RWPE1 (cell line): ENCODE results near the gene MIPOL1.

Source experiments
- CTCF ChIA-PET: fragments of 350-600 bp; sonication (Branson Sonifier 250); formaldehyde crosslinking; extraction: SDS; loops from one replicate; lab custom pipeline; 2021; lab: Yijun Ruan, JAX
- POLR2A ChIA-PET: fragments of 400-600 bp; formaldehyde crosslinking; extraction: SDS; loops from one replicate; lab custom pipeline; 2020; ENCODE audit warnings: antibody characterized with exemption; ENCODE audit not compliant: low non-redundant PET; lab: Yijun Ruan, JAX
- DNase-seq: peaks from one replicate; pipeline ENCODE4 v3.0.0; 2012; ENCODE audit warnings: low spot score
- H3K27ac ChIP-seq: fragments of 450-650 bp; 2 replicates; pipeline ENCODE4 v1.5.1; 2017
- CTCF ChIP-seq: fragments of 450-650 bp; conservative IDR thresholded peaks from 2 replicates; pipeline ENCODE4 v1.5.1; 2017; ENCODE audit warnings: low read depth, mild to moderate bottlenecking

Gene MIPOL1

GRCh38 chr14:37497422-37497821 lies 299.7 kb downstream of the MIPOL1 start:
- CTCF ChIA-PET, result no interaction called here
- no peak for DNase-seq
- H3K27ac ChIP-seq, result no peak overlapping the region
- TF ChIP-seq CTCF, result no peak
- POLR2A ChIA-PET, result no interaction called here

GRCh38 chr14:37501877-37502276 lies 304.1 kb downstream of the MIPOL1 start:
- no peak for TF ChIP-seq CTCF
- no peak for DNase-seq
- POLR2A ChIA-PET, result no interaction called here

GRCh38 chr14:37508503-37508902 lies 310.8 kb downstream of the MIPOL1 start:
- CTCF ChIA-PET, result no interaction called here
- no peak for DNase-seq
- POLR2A ChIA-PET, result no interaction called here

More at GRCh38 chr14:37501877-37502276, 304.1 kb downstream of the MIPOL1 start:
- CTCF ChIA-PET, result no interaction called here
- H3K27ac ChIP-seq, result no peak overlapping the region

GRCh38 chr14:37512173-37512572 lies 314.4 kb downstream of the MIPOL1 start:
- TF ChIP-seq CTCF, result no peak
- no peak overlapping the region for H3K27ac ChIP-seq
- ChIA-PET CTCF (interaction anchor here (0.6 kb wide), 1 partner anchor 14 kb away, joined by 3 read pairs; no protein-coding TSS in a partner anchor), POLR2A (no interaction called here)
- DNase-seq, result no peak

More at GRCh38 chr14:37508503-37508902, 310.8 kb downstream of the MIPOL1 start:
- H3K27ac ChIP-seq, result no peak overlapping the region
- TF ChIP-seq CTCF, result no peak

- CTCF ChIA-PET, result interaction anchor here (0.8 kb wide), 1 partner anchor 122 kb away, joined by 3 read pairs; no protein-coding TSS in a partner anchor
- no peak for DNase-seq
- POLR2A ChIA-PET, result no interaction called here
- no peak overlapping the region for H3K27ac ChIP-seq
- no peak for TF ChIP-seq CTCF
Observed at GRCh38 chr14:37515771-37516170, 318.0 kb downstream of the MIPOL1 start.

- POLR2A ChIA-PET, result no interaction called here
- H3K27ac ChIP-seq, result no peak overlapping the region
- no peak for DNase-seq
- CTCF ChIA-PET, result no interaction called here
- no peak for TF ChIP-seq CTCF
Observed at GRCh38 chr14:37526994-37527393, 329.3 kb downstream of the MIPOL1 start.
